Measurements from ENCODE around the gene ABCF3. TPM values are rescaled to one million over a fixed set of nuclear protein-coding genes. Genes with fewer than 3 reads are reported as not detected.

Gene ABCF3
- total and polyA plus RNA-seq, 7 donors = 44.1 to 108 (median 79.3) TPM

DNA sequence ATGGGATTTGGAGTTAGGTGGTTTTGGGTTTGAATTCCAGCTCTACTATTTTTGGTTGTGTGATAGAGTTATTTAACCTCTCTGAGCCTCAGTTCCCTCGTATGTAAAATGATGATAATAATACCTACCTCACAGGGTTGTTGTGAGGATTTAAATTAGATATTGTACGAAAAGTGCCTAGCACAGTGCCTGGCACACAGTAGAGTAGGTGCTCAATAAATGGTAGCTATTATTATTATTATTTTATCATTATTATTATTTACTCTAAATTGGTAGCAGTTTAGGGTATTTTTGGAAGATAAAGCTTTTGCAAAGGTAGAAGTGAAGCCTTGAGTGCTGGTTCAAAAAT lies 12.7 kb upstream of the ABCF3 start:
- H3K27me3 ChIP-seq (ENCODE audit: insufficient read depth in 3 of 3, low read length in 2 of 3) = no peaks in the 10 kb centered on the region
- WGBS, 3 donors = 84 to 93% (median 87%) methylated on average over 2 of the region's 2 CpGs
- DNase-seq = no peak
- H3K9me3 ChIP-seq = no peaks in the 10 kb centered on the region
- H3K36me3 ChIP-seq (ENCODE audit: insufficient read depth in 1 of 2, low read depth in 1 of 2) = peaks cover 7 to 64% of the 10 kb centered on the region in 2 donors
- no peak overlapping the region for H3K4me3 ChIP-seq
- H3K4me1 ChIP-seq = peaks cover 36% of the 10 kb centered on the region
- intact Hi-C loops (cut with DNase I) = loop anchor here (2.0 to 10.0 kb wide), 2 partner anchors 17 to 159 kb away; partner anchors contain the start of gene ABCC5 (in 1 of the 2)
- TF ChIP-seq, protein P1, sequence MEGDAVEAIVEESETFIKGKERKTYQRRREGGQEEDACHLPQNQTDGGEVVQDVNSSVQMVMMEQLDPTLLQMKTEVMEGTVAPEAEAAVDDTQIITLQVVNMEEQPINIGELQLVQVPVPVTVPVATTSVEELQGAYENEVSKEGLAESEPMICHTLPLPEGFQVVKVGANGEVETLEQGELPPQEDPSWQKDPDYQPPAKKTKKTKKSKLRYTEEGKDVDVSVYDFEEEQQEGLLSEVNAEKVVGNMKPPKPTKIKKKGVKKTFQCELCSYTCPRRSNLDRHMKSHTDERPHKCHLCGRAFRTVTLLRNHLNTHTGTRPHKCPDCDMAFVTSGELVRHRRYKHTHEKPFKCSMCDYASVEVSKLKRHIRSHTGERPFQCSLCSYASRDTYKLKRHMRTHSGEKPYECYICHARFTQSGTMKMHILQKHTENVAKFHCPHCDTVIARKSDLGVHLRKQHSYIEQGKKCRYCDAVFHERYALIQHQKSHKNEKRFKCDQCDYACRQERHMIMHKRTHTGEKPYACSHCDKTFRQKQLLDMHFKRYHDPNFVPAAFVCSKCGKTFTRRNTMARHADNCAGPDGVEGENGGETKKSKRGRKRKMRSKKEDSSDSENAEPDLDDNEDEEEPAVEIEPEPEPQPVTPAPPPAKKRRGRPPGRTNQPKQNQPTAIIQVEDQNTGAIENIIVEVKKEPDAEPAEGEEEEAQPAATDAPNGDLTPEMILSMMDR (IDR thresholded peaks at IDR 0.05) = no peak
- peak overlapping the region; percentile 62 for H3K27ac ChIP-seq
- no peak for ATAC-seq

DNA sequence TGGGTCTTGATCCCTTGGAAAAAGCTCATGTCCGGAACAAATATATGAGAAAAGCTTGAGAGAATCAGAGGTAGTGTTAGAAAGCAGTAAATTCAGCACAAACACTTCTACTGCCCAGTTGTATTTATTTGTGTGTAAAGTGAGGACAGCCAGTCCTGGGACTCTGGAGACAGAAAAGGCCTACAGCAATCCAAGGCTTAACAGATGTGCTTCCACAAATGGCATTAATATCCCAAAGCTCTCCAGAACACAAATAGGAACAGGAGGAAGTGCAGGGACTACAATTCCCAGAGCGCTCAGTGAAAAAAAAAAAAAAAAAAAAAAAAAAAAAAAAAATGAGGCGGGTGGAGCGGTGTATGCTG lies 11.7 kb upstream of the ABCF3 start:
- TF ChIP-seq, protein P1 (IDR thresholded peaks at IDR 0.05) = no peak
- intact Hi-C loops (cut with DNase I) = loop anchor here in 1 of 2 donors (10.0 kb wide), 1 partner anchor 159 kb away; the partner anchor contains the start of gene ABCC5
- Histone ChIP-seq H3K4me3 (peak overlapping the region; percentile 19), H3K9me3 (no peaks in the 10 kb centered on the region), H3K36me3 (ENCODE audit: insufficient read depth in 1 of 2, low read depth in 1 of 2) (peaks cover 7 to 64% of the 10 kb centered on the region in 2 donors), H3K27ac (peak overlapping the region; percentile 62), H3K27me3 (ENCODE audit: insufficient read depth in 3 of 3, low read length in 2 of 3) (no peaks in the 10 kb centered on the region), H3K4me1 (peaks cover 36% of the 10 kb centered on the region)
- 7 to 11% (median 7%) methylated on average over 3 to 4 of the region's 4 CpGs for WGBS, 3 donors
- DNase-seq (no peak), ATAC-seq (no peak)

DNA sequence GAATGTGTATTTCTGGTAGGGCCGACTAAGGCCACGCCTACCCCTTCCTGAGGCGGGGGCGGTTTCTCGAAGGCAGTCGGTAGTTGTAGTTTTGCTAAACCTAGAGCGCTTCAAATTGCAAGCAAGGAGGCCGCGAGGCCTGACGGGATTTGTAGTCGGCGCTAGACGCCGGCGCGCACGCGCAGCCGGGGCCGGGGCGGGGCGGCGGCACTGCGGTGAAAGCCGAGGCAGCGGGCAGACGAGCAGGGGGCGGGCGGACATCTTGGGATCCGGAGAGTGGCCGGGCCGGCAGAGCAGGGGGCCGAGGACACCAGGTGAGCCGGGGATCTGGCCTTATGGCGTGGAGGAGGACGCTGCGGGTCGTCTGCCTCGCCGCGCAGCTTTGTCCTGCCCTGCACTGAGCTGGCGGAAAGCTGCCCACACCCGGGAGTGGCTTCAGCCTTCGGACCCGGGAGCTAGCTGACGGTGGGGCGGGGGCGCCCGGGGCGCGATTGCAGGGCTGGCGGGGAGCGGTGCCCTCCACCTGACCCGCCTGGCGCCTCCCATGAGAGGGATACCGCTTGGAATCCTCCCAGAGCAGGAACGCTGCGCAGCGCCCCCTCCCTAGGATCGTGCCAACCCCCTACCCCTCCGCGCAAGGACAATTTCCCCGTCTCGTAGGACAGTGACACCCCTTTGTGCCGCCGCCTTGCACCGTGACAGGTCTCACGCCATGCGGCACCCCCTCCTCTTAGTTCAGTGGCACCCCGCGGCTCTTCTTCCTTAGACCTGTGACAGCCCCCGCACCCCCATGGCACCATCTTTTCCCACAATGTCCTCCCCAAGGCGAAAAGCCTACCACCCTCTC lies 11.1 kb upstream of the ABCF3 start, which contains the start of gene AP2M1:
Gene AP2M1 (plus strand): TSS at position 210 of the 847 bp plus-strand sequence. CDS start 2,139 bp downstream, outside the sequence.
- TF ChIP-seq, protein P1 (IDR thresholded peaks at IDR 0.05) = no peak
- Histone ChIP-seq H3K36me3 (ENCODE audit: insufficient read depth in 1 of 2, low read depth in 1 of 2) (peaks cover 7 to 64% of the 10 kb centered on the region in 2 donors), H3K27me3 (ENCODE audit: insufficient read depth in 3 of 3, low read length in 2 of 3) (no peaks in the 10 kb centered on the region), H3K4me1 (peaks cover 36% of the 10 kb centered on the region), H3K4me3 (peak within 1 kb of the TSS; percentile 100), H3K27ac (peak within 1 kb of the TSS; percentile 96), H3K9me3 (no peaks in the 10 kb centered on the region)
- intact Hi-C loops (cut with DNase I) = loop anchor here (1.0 to 10.0 kb wide), 4 partner anchors 10 to 160 kb away; partner anchors contain the start of genes ABCC5 (in 1 of the 2) and EIF2B5 (in 1 of the 2)
- peak; percentile 90 to 93 (median 92) for ATAC-seq
- peak; percentile 98 to 99 for DNase-seq
- 0 to 1% (median 0%) methylated on average over 54 to 73 of the region's 73 CpGs for WGBS, 3 donors

DNA sequence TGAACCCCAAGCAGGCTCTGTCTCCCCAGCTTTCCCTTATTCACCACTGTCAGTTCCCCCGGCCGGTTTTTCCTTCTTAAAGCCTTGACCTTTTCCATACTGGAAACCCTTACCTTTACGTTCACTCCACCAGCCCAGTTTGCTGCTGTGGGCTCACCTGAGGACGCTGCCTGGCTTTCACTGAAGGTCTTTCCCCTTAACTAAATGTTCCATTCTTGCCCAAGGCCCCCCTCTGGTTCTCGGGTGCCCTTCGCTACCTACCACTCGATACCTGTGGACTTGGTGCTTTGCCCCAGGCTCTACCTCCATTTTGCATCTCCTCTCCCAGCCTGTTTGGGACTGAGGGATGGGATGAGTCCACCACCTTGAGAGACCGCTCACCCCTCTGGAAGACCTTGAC lies 10.5 kb upstream of the ABCF3 start:
- Histone ChIP-seq H3K9me3 (no peaks in the 10 kb centered on the region), H3K4me3 (peak overlapping the region; percentile 100), H3K36me3 (ENCODE audit: insufficient read depth in 1 of 2, low read depth in 1 of 2) (peaks cover 7 to 64% of the 10 kb centered on the region in 2 donors), H3K4me1 (peaks cover 36% of the 10 kb centered on the region), H3K27me3 (ENCODE audit: insufficient read depth in 3 of 3, low read length in 2 of 3) (no peaks in the 10 kb centered on the region), H3K27ac (peak overlapping the region; percentile 96)
- DNase-seq (no peak), ATAC-seq (no peak)
- intact Hi-C loops (cut with DNase I) = loop anchor here (1.0 to 10.0 kb wide), 4 partner anchors 10 to 161 kb away; partner anchors contain the start of genes ABCC5 (in 1 of the 2) and EIF2B5 (in 1 of the 2)
- TF ChIP-seq, protein P1 (IDR thresholded peaks at IDR 0.05) = no peak
- WGBS, 3 donors = 19 to 25% (median 19%) methylated on average over 8 of the region's 8 CpGs

Measured in psoas muscle (tissue), 8 donors.